ENCODE data around the gene RGS13.

GRCh38 chr1:192587386-192588266, 48.3 kb upstream of the RGS13 start:
- no peak for TF ChIP-seq CTCF (IDR thresholded peaks at IDR 0.05)
- no peak for TF ChIP-seq ZFX (IDR thresholded peaks at IDR 0.05; ENCODE audit: borderline replicate concordance)

Measured in 22Rv1 (cell line).